H1 (cell line): ENCODE measurements around the gene PGM2. TPM values are rescaled to one million over a fixed set of nuclear protein-coding genes. Genes with fewer than 3 reads are reported as not detected.
A peak's percentile ranks its signal among the peaks of the same experiment; 100 is the strongest.

Experiments
- CTCF ChIA-PET: fragments of 300-600 bp; sonication (Branson Sonifier 250); formaldehyde crosslinking; loops from one replicate; lab custom pipeline; 2021; ENCODE audit not compliant: partially characterized antibody; lab: Charles Lee
- POLR2A ChIA-PET: fragments of 300-600 bp; sonication (Branson Sonifier 250); formaldehyde crosslinking; loops from one replicate; lab custom pipeline; 2021; ENCODE audit warnings: inconsistent platforms; ENCODE audit not compliant: partially characterized antibody; lab: Charles Lee
- DNase-seq, 2 experiments: peaks; one replicate each; pipeline versions ENCODE4 v3.0.0 to v3.0.0-alpha.2; 2010 to 2022; ENCODE audit warnings: low spot score in 2 of 2, low read depth in 1 of 2, mixed read lengths in 1 of 2
- FAIRE-seq: peaks from 2 replicates; lab custom pipeline; 2011; peaks lifted over from hg19 to GRCh38; lab: Jason Lieb, UNC
- H2AFZ ChIP-seq: 2 replicates; pipeline ENCODE4 v1.8.1; 2012; ENCODE audit warnings: low read length, inconsistent platforms
- H2AK5ac ChIP-seq: 2 replicates; pipeline ENCODE4 v1.6.1; 2013; ENCODE audit warnings: low read depth, low read length
- H2BK120ac ChIP-seq: replicated peaks from 2 replicates; pipeline ENCODE3; 2013; ENCODE audit warnings: low read depth, low read length, inconsistent platforms
- H2BK12ac ChIP-seq: 2 replicates; pipeline ENCODE4 v1.6.1; 2013; ENCODE audit warnings: low read depth, low read length
- H2BK15ac ChIP-seq: 2 replicates; pipeline ENCODE4 v1.6.1; 2013; ENCODE audit warnings: low read length
- H2BK20ac ChIP-seq: 2 replicates; pipeline ENCODE4 v1.6.1; 2013; ENCODE audit warnings: low read length
- H2BK5ac ChIP-seq: 2 replicates; pipeline ENCODE4 v1.6.1; 2013; ENCODE audit warnings: low read depth, low read length
- H3K14ac ChIP-seq: 2 replicates; pipeline ENCODE4 v1.6.1; 2013; ENCODE audit warnings: inconsistent platforms; ENCODE audit not compliant: insufficient read length
- H3K18ac ChIP-seq: 2 replicates; pipeline ENCODE4 v1.6.1; 2013; ENCODE audit warnings: low read length; ENCODE audit errors: extremely low read depth
- H3K23ac ChIP-seq: 2 replicates; pipeline ENCODE4 v1.6.1; 2013; ENCODE audit warnings: inconsistent platforms; ENCODE audit not compliant: insufficient read length
- H3K23me2 ChIP-seq: 2 replicates; pipeline ENCODE4 v1.6.1; 2013; ENCODE audit warnings: low read depth, low read length
- H3K27ac ChIP-seq: 2 replicates; pipeline ENCODE4 v1.6.1; 2011; ENCODE audit warnings: low read depth, low read length, inconsistent platforms
- H3K27me3 ChIP-seq, 4 experiments: replicated peaks in 1 of 4; 1 replicate in 1 of 4; 2 replicates in 3 of 4; pipeline versions ENCODE4 v1.6.1 to v1.8.1; 2011 to 2013; ENCODE audit warnings: low read length in 3 of 4, mild to moderate bottlenecking in 3 of 4, inconsistent platforms in 2 of 4, mixed read lengths in 2 of 4, moderate library complexity in 1 of 4; ENCODE audit not compliant: control insufficient read depth in 3 of 4, insufficient read depth in 3 of 4; ENCODE audit errors: extremely low read depth in 1 of 4
- H3K36me3 ChIP-seq, 4 experiments: 2 replicates each; pipeline versions ENCODE4 v1.6.1 to v1.8.1; 2011 to 2013; ENCODE audit warnings: mild to moderate bottlenecking in 4 of 4, low read length in 3 of 4, moderate library complexity in 2 of 4, control low read depth in 1 of 4, inconsistent platforms in 1 of 4; ENCODE audit not compliant: insufficient read depth in 4 of 4, control insufficient read depth in 2 of 4
- H3K4ac ChIP-seq: replicated peaks from 2 replicates; pipeline ENCODE3; 2013; ENCODE audit warnings: low read length, low read depth, mixed read lengths, inconsistent platforms; ENCODE audit not compliant: insufficient read length
- H3K4me1 ChIP-seq, 4 experiments: replicated peaks in 1 of 4; 1 replicate in 1 of 4; 2 replicates in 3 of 4; pipeline versions ENCODE4 v1.6.1 to v1.8.1; 2011 to 2013; ENCODE audit warnings: low read length in 3 of 4, inconsistent platforms in 2 of 4, mixed read lengths in 1 of 4; ENCODE audit not compliant: insufficient read depth in 4 of 4, control insufficient read depth in 3 of 4
- H3K4me2 ChIP-seq, 2 experiments: 2 replicates each; pipeline versions ENCODE4 v1.6.1 to v1.8.1; 2011 to 2013; ENCODE audit warnings: low read depth in 2 of 2, low read length in 2 of 2, control low read depth in 1 of 2, inconsistent platforms in 1 of 2, mild to moderate bottlenecking in 1 of 2; ENCODE audit not compliant: insufficient read depth in 1 of 2
- H3K4me3 ChIP-seq, 4 experiments: fragments of 200-600, 300-600 bp in 1 of 4; sonication (generic), shearing (Covaris generic), sonication (Bioruptor Twin) in 1 of 4; 2 replicates each; pipeline versions ENCODE4 v1.5.1 to v1.8.1; 2011 to 2016; ENCODE audit warnings: low read length in 4 of 4, low read depth in 3 of 4, control low read depth in 2 of 4, inconsistent platforms in 2 of 4, mild to moderate bottlenecking in 2 of 4, mixed read lengths in 1 of 4, moderate library complexity in 1 of 4; ENCODE audit not compliant: insufficient read depth in 2 of 4; ENCODE audit errors: extremely low read depth in 1 of 4
- H3K56ac ChIP-seq: replicated peaks from 2 replicates; pipeline ENCODE3; 2013; ENCODE audit warnings: low read depth, mild to moderate bottlenecking, mixed read lengths, low read length, inconsistent platforms; ENCODE audit not compliant: insufficient read length
- H3K79me1 ChIP-seq: 2 replicates; pipeline ENCODE4 v1.6.1; 2013; ENCODE audit warnings: low read depth, low read length, control low read depth
- H3K79me2 ChIP-seq, 2 experiments: 2 replicates each; pipeline versions ENCODE4 v1.6.1 to v1.8.1; 2012 to 2013; ENCODE audit warnings: low read length in 2 of 2, mild to moderate bottlenecking in 2 of 2, inconsistent platforms in 1 of 2; ENCODE audit not compliant: insufficient read depth in 2 of 2, control insufficient read depth in 1 of 2
- H3K9ac ChIP-seq, 4 experiments: replicated peaks in 1 of 4; 1 replicate in 1 of 4; 2 replicates in 3 of 4; pipeline versions ENCODE4 v1.6.1 to v1.8.1; 2011 to 2013; ENCODE audit warnings: low read depth in 3 of 4, low read length in 3 of 4, control low read depth in 2 of 4, mild to moderate bottlenecking in 2 of 4, moderate library complexity in 2 of 4, inconsistent platforms in 1 of 4; ENCODE audit errors: extremely low read depth in 1 of 4
- H3K9me3 ChIP-seq, 2 experiments: 2 replicates each; pipeline versions ENCODE4 v1.6.1 to v1.8.1; 2012 to 2013; ENCODE audit warnings: mild to moderate bottlenecking in 2 of 2, moderate library complexity in 2 of 2, control low read depth in 1 of 2, inconsistent platforms in 1 of 2, low read depth in 1 of 2, low read length in 1 of 2, mixed read lengths in 1 of 2; ENCODE audit not compliant: insufficient read depth in 2 of 2
- H4K20me1 ChIP-seq, 2 experiments: replicated peaks in 1 of 2; 2 replicates each; pipeline versions ENCODE3 to v1.8.1; 2011 to 2013; ENCODE audit warnings: inconsistent platforms in 2 of 2, low read length in 2 of 2, mild to moderate bottlenecking in 1 of 2; ENCODE audit not compliant: insufficient read depth in 2 of 2, control insufficient read depth in 1 of 2
- H4K5ac ChIP-seq: 2 replicates; pipeline ENCODE4 v1.6.1; 2013; ENCODE audit warnings: low read length, low read depth, mixed read lengths, inconsistent platforms; ENCODE audit not compliant: insufficient read length
- H4K8ac ChIP-seq: 2 replicates; pipeline ENCODE4 v1.8.0; 2013; ENCODE audit warnings: mild to moderate bottlenecking, moderate library complexity, low read length, inconsistent platforms; ENCODE audit not compliant: insufficient read depth; ENCODE audit errors: extremely low read depth
- H4K91ac ChIP-seq: replicated peaks from 2 replicates; pipeline ENCODE3; 2013; ENCODE audit warnings: low read length, mixed read lengths, inconsistent platforms; ENCODE audit not compliant: insufficient read length
- KDM1A ChIP-seq: fragments of 200-600, 300-600 bp; sonication (generic); IDR thresholded peaks from 2 replicates; pipeline ENCODE4 v1.7.1; 2016; ENCODE audit warnings: mild to moderate bottlenecking, low read length, borderline replicate concordance
- KDM4A ChIP-seq: IDR thresholded peaks from one replicate; pipeline ENCODE4 v1.7.1; 2012; ENCODE audit warnings: low read depth, mild to moderate bottlenecking, moderate library complexity, low read length, inconsistent platforms; ENCODE audit not compliant: severe bottlenecking
- NANOG ChIP-seq: IDR thresholded peaks from 2 replicates; pipeline ENCODE4 v1.6.1; 2011; ENCODE audit warnings: low read length, low read depth, mild to moderate bottlenecking, inconsistent platforms; ENCODE audit not compliant: insufficient read depth, poor library complexity, severe bottlenecking
- PHF8 ChIP-seq: fragments of 200-600 bp; sonication (generic); conservative IDR thresholded peaks from 2 replicates; pipeline ENCODE4 v1.7.1; 2012; ENCODE audit warnings: low read depth, mild to moderate bottlenecking, inconsistent platforms, low read length, moderate library complexity
- RAD21 ChIP-seq, 2 experiments: IDR thresholded peaks in 1 of 2; conservative IDR thresholded peaks in 1 of 2; 2 replicates each; pipeline ENCODE4 v1.6.1; 2011; ENCODE audit warnings: low read depth in 2 of 2, low read length in 2 of 2, improper control_type of control experiment in 1 of 2, inconsistent platforms in 1 of 2, mild to moderate bottlenecking in 1 of 2, moderate library complexity in 1 of 2
- polyA plus RNA-seq, 7 experiments: library from polyadenylated mRNA; depleted of rRNA in 3 of 7; stranded (reverse) in 5 of 7; unstranded in 2 of 7; fragments of >200 nt in 5 of 7; fragments of 200-250 nt in 2 of 7; gene quantifications; 1 replicate in 5 of 7; 2 replicates in 1 of 7; 4 replicates in 1 of 7; pipeline versions ENCODE4 v1.2.1 to v1.2.3, GENCODE V29; 2011 to 2013; ENCODE audit warnings: missing spikeins in 2 of 7, mixed read lengths in 2 of 7
- total RNA-seq: library from RNA; stranded (reverse); fragmentation: NEBNext Ultra II Directional; extraction: Animal tissue kit (Norgen Biotek cat#: 25700); gene quantifications from 2 replicates; pipeline ENCODE4 v1.2.1, GENCODE V29; 2021
- TF ChIP-seq, protein P1 (sequence below), 3 experiments: IDR thresholded peaks; 1 replicate in 2 of 3; 2 replicates in 1 of 3; pipeline versions ENCODE4 v1.5.1 to v1.6.1; 2011; ENCODE audit warnings: low read length in 3 of 3, mild to moderate bottlenecking in 3 of 3, inconsistent platforms in 2 of 3, low read depth in 1 of 3, moderate library complexity in 1 of 3; ENCODE audit not compliant: insufficient read depth in 1 of 3; ENCODE audit errors: control extremely low read depth in 1 of 3

Gene PGM2
- total and polyA plus RNA-seq, 2 of the 8 experiments (the other 6 are each of a cell fraction or from before 2014, with no cell fraction given): 7.7 to 38.0 TPM

GRCh38 chr4:37793562-37793961 lies 32.9 kb upstream of the PGM2 start:
- Histone ChIP-seq H3K27me3 (no peaks in the 10 kb centered on the region), H3K14ac (no peak overlapping the region), H3K4me1 (no peaks in the 10 kb centered on the region), H3K23ac (no peak overlapping the region), H3K18ac (no peak overlapping the region), H3K56ac (no peak overlapping the region), H3K9me3 (peaks cover 8 to 12% of the 10 kb centered on the region in 2 experiments; a peak in 3 of 4 replicates), H4K5ac (no peak overlapping the region), H3K36me3 (no peaks in the 10 kb centered on the region), H2BK5ac (no peak overlapping the region), H2AK5ac (no peak overlapping the region), H2AFZ (no peak overlapping the region), H3K79me1 (no peaks in the 10 kb centered on the region), H3K4me3 (no peak overlapping the region), H4K8ac (no peak overlapping the region), H2BK120ac (no peak overlapping the region), H4K20me1 (no peaks in the 10 kb centered on the region), H3K23me2 (no peaks in the 10 kb centered on the region), H2BK20ac (no peak overlapping the region), H4K91ac (no peak overlapping the region), H2BK15ac (no peak overlapping the region), H3K27ac (no peak overlapping the region), H2BK12ac (no peak overlapping the region), H3K79me2 (no peaks in the 10 kb centered on the region), H3K9ac (no peak overlapping the region), H3K4me2 (no peak overlapping the region), H3K4ac (no peak overlapping the region)
- no peak for FAIRE-seq
- TF ChIP-seq KDM4A: no peak
- no peak for TF ChIP-seq NANOG
- no peak for TF ChIP-seq PHF8
- no peak for TF ChIP-seq KDM1A
- peak; percentile 83 for TF ChIP-seq RAD21 (IDR thresholded peaks at IDR 0.05 in 1 of 2, conservative IDR thresholded peaks at IDR 0.05 in 1 of 2; ENCODE audit: low read depth in 2 of 2, low read length in 2 of 2)
- TF ChIP-seq, protein P1, sequence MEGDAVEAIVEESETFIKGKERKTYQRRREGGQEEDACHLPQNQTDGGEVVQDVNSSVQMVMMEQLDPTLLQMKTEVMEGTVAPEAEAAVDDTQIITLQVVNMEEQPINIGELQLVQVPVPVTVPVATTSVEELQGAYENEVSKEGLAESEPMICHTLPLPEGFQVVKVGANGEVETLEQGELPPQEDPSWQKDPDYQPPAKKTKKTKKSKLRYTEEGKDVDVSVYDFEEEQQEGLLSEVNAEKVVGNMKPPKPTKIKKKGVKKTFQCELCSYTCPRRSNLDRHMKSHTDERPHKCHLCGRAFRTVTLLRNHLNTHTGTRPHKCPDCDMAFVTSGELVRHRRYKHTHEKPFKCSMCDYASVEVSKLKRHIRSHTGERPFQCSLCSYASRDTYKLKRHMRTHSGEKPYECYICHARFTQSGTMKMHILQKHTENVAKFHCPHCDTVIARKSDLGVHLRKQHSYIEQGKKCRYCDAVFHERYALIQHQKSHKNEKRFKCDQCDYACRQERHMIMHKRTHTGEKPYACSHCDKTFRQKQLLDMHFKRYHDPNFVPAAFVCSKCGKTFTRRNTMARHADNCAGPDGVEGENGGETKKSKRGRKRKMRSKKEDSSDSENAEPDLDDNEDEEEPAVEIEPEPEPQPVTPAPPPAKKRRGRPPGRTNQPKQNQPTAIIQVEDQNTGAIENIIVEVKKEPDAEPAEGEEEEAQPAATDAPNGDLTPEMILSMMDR (IDR thresholded peaks at IDR 0.05; ENCODE audit: control extremely low read depth in 1 of 3, insufficient read depth in 1 of 3, low read depth in 1 of 3, low read length in 3 of 3): peak; percentile 10 to 57 (median 42)
- CTCF ChIA-PET: interaction anchor here (0.7 to 2.7 kb wide), 9 partner anchors 8 to 358 kb away, joined by 3 to 7 read pairs (median 3); no protein-coding TSS in a partner anchor
- DNase-seq: no peak
- POLR2A ChIA-PET: no interaction called here
